GM12873 (cell line): ENCODE data around the gene ZNHIT1.

Experiments
- CTCF ChIP-seq: IDR thresholded peaks from 2 replicates; pipeline ENCODE4 v1.5.1; 2012; ENCODE audit warnings: low read depth, mild to moderate bottlenecking, moderate library complexity, low read length, control low read depth; ENCODE audit not compliant: insufficient read depth; ENCODE audit errors: missing control alignments

ZNHIT1 gene

GRCh38 chr7:101231644-101232043 is 13.7 kb downstream of the ZNHIT1 start:
- no peak for TF ChIP-seq CTCF

- TF ChIP-seq CTCF: no peak
Observed at GRCh38 chr7:101232141-101232850, 14.3 kb downstream of the ZNHIT1 start.

GRCh38 chr7:101233907-101234547 is 16.1 kb downstream of the ZNHIT1 start:
- TF ChIP-seq CTCF: no peak

- no peak for TF ChIP-seq CTCF
Observed at GRCh38 chr7:101234636-101235035, 16.7 kb downstream of the ZNHIT1 start.

- peak; percentile 37 for TF ChIP-seq CTCF
Observed at GRCh38 chr7:101235050-101235449, 17.1 kb downstream of the ZNHIT1 start.

GRCh38 chr7:101235522-101235921 is 17.6 kb downstream of the ZNHIT1 start:
- TF ChIP-seq CTCF: no peak

- no peak for TF ChIP-seq CTCF
Observed at GRCh38 chr7:101236292-101236835, 18.4 kb downstream of the ZNHIT1 start.
